Calu3 (cell line): Measurements from ENCODE around the gene VWA8. TPM values are rescaled to one million over a fixed set of nuclear protein-coding genes. Genes with fewer than 3 reads are reported as not detected.

Experiments used
- BruUV-seq: library from RNA; stranded (reverse); fragments of 400-500 nt; replicated peaks from 2 replicates; lab custom pipeline; 2021; lab: Mats Ljungman, UMichigan
- CTCF ChIA-PET: fragments of 300-600 bp; sonication (Branson Sonifier 250); formaldehyde crosslinking; loops from one replicate; lab custom pipeline; 2022; ENCODE audit warnings: antibody characterized with exemption; lab: Charles Lee
- DNase-seq: peaks from one replicate; pipeline ENCODE4 v3.0.0; 2022
- H3K27ac Mint-ChIP-seq: one replicate; pipeline ENCODE4 v1.8.0; 2022; ENCODE audit warnings: mixed read lengths; ENCODE audit not compliant: unreplicated experiment
- H3K27me3 Mint-ChIP-seq: one replicate; pipeline ENCODE4 v1.8.0; 2022; ENCODE audit warnings: mixed read lengths; ENCODE audit not compliant: unreplicated experiment
- H3K36me3 Mint-ChIP-seq: one replicate; pipeline ENCODE4 v1.8.0; 2022; ENCODE audit warnings: mild to moderate bottlenecking, moderate library complexity, mixed read lengths; ENCODE audit not compliant: insufficient read depth, unreplicated experiment
- H3K4me1 Mint-ChIP-seq: one replicate; pipeline ENCODE4 v1.8.0; 2022; ENCODE audit warnings: mild to moderate bottlenecking, low read depth, mixed read lengths; ENCODE audit not compliant: unreplicated experiment
- H3K4me3 Mint-ChIP-seq: one replicate; pipeline ENCODE4 v1.8.0; 2022; ENCODE audit warnings: mild to moderate bottlenecking, low read depth, moderate library complexity, mixed read lengths; ENCODE audit not compliant: unreplicated experiment
- H3K9me3 Mint-ChIP-seq: one replicate; pipeline ENCODE4 v1.8.0; 2022; ENCODE audit warnings: low read depth, mixed read lengths; ENCODE audit not compliant: unreplicated experiment
- CTCF ChIP-seq: fragments of 200-600 bp; IDR thresholded peaks from one replicate; pipeline ENCODE4 v1.8.0; 2022; ENCODE audit warnings: antibody characterized with exemption; ENCODE audit not compliant: unreplicated experiment
- intact Hi-C: fragments of 100-400 bp; cut with micrococcal nuclease; formaldehyde crosslinking; loops from one replicate; pipeline ENCODE4 v1.10.0; 2022; ENCODE audit not compliant: unreplicated experiment
- total RNA-seq: library from RNA; stranded (reverse); gene quantifications from 2 replicates; pipeline ENCODE4 v1.2.3, GENCODE V29; 2022

The VWA8 gene
- total RNA-seq, 1 experiment from 2014 or later, result 15.2 TPM

GRCh38 chr13:41613471-41613870, 347.4 kb downstream of the VWA8 start:
- Mint-ChIP-seq H3K27me3 (no peaks in the 10 kb centered on the region), H3K27ac (no peak overlapping the region), H3K4me1 (peaks cover 22% of the 10 kb centered on the region), H3K4me3 (no peak overlapping the region), H3K36me3 (peaks cover 9% of the 10 kb centered on the region), H3K9me3 (no peaks in the 10 kb centered on the region)
- intact Hi-C loops, result no loop called here
- BruUV-seq, result no TSS peak
- CTCF ChIA-PET, result no interaction called here
- TF ChIP-seq CTCF, result no peak
- DNase-seq, result no peak

DNA sequence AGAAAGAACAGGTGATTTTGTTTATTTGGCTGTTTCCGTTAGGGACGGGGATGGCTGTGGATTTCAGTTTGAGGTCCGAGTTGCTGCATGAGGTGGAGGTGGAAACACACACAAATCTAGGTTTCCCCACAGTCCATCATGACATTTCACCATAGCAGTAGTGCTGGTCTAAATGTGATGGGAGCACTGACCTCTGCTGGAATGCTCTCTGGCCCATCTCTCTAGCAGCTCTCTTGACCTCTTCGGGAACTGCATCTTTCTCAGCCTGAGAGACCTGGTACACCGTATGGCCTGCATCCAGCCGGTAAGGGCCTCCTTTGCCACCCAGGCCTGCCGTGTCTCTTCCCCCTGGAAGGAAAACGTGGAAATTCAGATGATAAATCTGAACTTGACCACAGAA, 349.5 kb downstream of the VWA8 start:
- no TSS peak for BruUV-seq
- intact Hi-C loops, result no loop called here
- H3K4me3 Mint-ChIP-seq, result no peak overlapping the region
- H3K27ac Mint-ChIP-seq, result peak overlapping the region; percentile 11
- CTCF ChIA-PET, result no interaction called here
- peaks cover 9% of the 10 kb centered on the region for H3K36me3 Mint-ChIP-seq
- peaks cover 22% of the 10 kb centered on the region for H3K4me1 Mint-ChIP-seq
- H3K9me3 Mint-ChIP-seq, result no peaks in the 10 kb centered on the region
- TF ChIP-seq CTCF, result no peak
- no peak for DNase-seq
- H3K27me3 Mint-ChIP-seq, result no peaks in the 10 kb centered on the region

- DNase-seq, result peak; percentile 49
- Mint-ChIP-seq H3K27me3 (no peaks in the 10 kb centered on the region), H3K4me1 (peaks cover 31% of the 10 kb centered on the region), H3K27ac (peak overlapping the region; percentile 11), H3K36me3 (peaks cover 9% of the 10 kb centered on the region), H3K9me3 (no peaks in the 10 kb centered on the region), H3K4me3 (no peak overlapping the region)
- intact Hi-C loops, result no loop called here
- CTCF ChIA-PET, result no interaction called here
- no peak for TF ChIP-seq CTCF
- no TSS peak for BruUV-seq
Observed at GRCh38 chr13:41610404-41610803, 350.5 kb downstream of the VWA8 start.

DNA sequence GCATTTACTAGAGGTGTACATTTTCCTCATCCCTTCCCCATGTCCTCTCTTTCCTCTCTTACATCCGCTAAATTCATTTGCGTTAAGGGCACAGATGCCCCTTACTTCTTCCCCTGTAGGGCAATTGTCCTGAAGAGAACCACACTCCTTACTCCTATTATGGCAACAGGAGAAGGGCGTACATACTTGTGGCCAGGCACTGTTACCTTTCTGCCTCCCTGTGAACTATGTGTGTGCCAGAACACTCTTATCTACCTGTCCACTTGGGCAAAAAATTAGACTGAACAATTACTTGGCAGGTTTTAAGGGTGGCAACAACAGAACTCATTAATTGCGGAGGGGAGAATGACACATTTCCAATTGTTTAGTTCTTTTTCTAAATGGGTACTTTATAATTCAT, 351.1 kb downstream of the VWA8 start:
- peaks cover 31% of the 10 kb centered on the region for H3K4me1 Mint-ChIP-seq
- H3K4me3 Mint-ChIP-seq, result no peak overlapping the region
- intact Hi-C loops, result no loop called here
- H3K27ac Mint-ChIP-seq, result peak overlapping the region; percentile 25
- no peaks in the 10 kb centered on the region for H3K9me3 Mint-ChIP-seq
- no TSS peak for BruUV-seq
- peaks cover 9% of the 10 kb centered on the region for H3K36me3 Mint-ChIP-seq
- no peaks in the 10 kb centered on the region for H3K27me3 Mint-ChIP-seq
- no peak for DNase-seq
- TF ChIP-seq CTCF, result no peak
- CTCF ChIA-PET, result no interaction called here

DNA sequence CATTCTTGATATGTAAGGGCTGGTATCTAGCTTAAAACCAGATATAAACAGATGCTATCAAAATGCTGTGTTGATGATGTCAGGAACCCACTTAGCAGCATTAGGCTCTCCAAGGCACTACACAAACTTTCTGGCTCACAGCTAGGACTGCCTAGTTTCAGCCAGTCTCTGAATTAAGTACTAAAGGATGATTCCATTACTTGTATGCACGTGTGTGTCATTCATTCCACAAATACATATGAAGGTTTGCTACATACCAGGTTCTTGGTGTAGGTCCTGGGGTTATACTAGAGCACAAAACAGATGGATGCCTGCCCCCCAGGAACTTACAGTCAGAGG, 352.1 kb downstream of the VWA8 start:
- Mint-ChIP-seq H3K9me3 (no peaks in the 10 kb centered on the region), H3K4me3 (no peak overlapping the region), H3K27me3 (no peaks in the 10 kb centered on the region), H3K36me3 (peaks cover 9% of the 10 kb centered on the region), H3K27ac (no peak overlapping the region), H3K4me1 (peaks cover 33% of the 10 kb centered on the region)
- BruUV-seq, result no TSS peak
- CTCF ChIA-PET, result no interaction called here
- DNase-seq, result no peak
- TF ChIP-seq CTCF, result no peak
- intact Hi-C loops, result no loop called here
